Nephron (organoid): ENCODE results near the gene FOXC2.

ENCODE experiments used
- H3K27ac Mint-ChIP-seq, 3 experiments: 2 replicates each; pipeline ENCODE4 v1.8.0; 2020; ENCODE audit warnings: mixed read lengths in 3 of 3, mild to moderate bottlenecking in 2 of 3, moderate library complexity in 1 of 3
- H3K27me3 Mint-ChIP-seq: 2 replicates; pipeline ENCODE4 v1.8.0; 2021; ENCODE audit warnings: low read depth, mild to moderate bottlenecking, moderate library complexity, mixed read lengths
- H3K36me3 Mint-ChIP-seq: 2 replicates; pipeline ENCODE4 v1.8.0; 2020; ENCODE audit warnings: low read depth, mixed read lengths
- H3K4me1 Mint-ChIP-seq: 2 replicates; pipeline ENCODE4 v1.8.0; 2020; ENCODE audit warnings: mixed read lengths
- H3K4me3 Mint-ChIP-seq, 3 experiments: 2 replicates each; pipeline ENCODE4 v1.8.0; 2020; ENCODE audit warnings: mild to moderate bottlenecking in 3 of 3, mixed read lengths in 3 of 3, moderate library complexity in 2 of 3
- H3K9me3 Mint-ChIP-seq: 2 replicates; pipeline ENCODE4 v1.8.0; 2020; ENCODE audit warnings: mixed read lengths
- TF ChIP-seq, protein P1 (sequence below), 3 experiments: fragments of 200-600 bp; sonication (generic); IDR thresholded peaks; one replicate each; pipeline ENCODE4 v1.5.0; 2021; ENCODE audit warnings: antibody characterized with exemption in 3 of 3; ENCODE audit not compliant: unreplicated experiment in 3 of 3

The FOXC2 gene

DNA sequence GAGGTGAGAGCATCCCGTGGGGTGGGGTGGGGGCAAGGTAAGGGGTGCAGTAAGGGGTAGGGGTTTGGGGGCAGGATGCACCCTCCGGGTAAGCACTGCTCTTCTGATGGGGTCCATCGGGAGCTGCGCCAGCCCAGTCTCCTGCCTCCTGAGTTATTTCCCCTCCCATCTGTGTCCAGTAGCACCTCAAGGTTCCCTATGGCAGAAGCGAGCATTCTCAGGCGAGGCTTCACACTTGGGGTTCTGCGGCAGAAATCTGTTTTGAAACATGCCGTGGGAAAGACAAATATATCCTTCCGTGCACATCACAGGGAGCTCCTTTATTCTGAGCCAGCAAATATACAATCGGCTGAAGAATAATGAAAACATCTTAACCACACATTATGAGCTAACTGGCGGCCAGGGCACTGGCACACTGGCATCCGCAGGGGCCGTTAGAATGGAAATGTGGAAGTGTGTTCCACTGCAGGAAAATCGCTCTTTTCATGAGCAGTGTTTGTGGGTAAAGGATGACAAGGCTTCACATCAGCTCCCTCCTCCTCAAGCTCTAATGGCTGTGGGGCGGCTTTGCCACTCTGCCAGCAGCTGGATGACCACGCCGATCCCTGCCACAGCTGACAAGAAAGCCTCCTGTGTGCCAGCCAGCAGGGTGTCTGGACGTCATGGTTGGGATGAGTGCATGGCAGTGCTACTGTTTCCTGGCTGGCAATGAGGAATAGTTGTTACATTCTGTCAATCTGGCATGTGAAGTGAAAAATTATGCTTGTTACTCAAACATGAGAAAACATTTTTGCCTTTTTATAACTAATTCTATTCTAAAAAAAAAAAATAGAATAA is 31.6 kb upstream of the FOXC2 start:
- Mint-ChIP-seq H3K4me1 (peaks cover 4% of the 10 kb centered on the region), H3K27ac (no peak overlapping the region), H3K27me3 (peaks cover 83% of the 10 kb centered on the region), H3K9me3 (no peaks in the 10 kb centered on the region), H3K36me3 (peaks cover 12% of the 10 kb centered on the region), H3K4me3 (no peak overlapping the region)
- TF ChIP-seq, protein P1, sequence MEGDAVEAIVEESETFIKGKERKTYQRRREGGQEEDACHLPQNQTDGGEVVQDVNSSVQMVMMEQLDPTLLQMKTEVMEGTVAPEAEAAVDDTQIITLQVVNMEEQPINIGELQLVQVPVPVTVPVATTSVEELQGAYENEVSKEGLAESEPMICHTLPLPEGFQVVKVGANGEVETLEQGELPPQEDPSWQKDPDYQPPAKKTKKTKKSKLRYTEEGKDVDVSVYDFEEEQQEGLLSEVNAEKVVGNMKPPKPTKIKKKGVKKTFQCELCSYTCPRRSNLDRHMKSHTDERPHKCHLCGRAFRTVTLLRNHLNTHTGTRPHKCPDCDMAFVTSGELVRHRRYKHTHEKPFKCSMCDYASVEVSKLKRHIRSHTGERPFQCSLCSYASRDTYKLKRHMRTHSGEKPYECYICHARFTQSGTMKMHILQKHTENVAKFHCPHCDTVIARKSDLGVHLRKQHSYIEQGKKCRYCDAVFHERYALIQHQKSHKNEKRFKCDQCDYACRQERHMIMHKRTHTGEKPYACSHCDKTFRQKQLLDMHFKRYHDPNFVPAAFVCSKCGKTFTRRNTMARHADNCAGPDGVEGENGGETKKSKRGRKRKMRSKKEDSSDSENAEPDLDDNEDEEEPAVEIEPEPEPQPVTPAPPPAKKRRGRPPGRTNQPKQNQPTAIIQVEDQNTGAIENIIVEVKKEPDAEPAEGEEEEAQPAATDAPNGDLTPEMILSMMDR (IDR thresholded peaks at IDR 0.05; ENCODE audit: unreplicated experiment in 3 of 3) = no peak

DNA sequence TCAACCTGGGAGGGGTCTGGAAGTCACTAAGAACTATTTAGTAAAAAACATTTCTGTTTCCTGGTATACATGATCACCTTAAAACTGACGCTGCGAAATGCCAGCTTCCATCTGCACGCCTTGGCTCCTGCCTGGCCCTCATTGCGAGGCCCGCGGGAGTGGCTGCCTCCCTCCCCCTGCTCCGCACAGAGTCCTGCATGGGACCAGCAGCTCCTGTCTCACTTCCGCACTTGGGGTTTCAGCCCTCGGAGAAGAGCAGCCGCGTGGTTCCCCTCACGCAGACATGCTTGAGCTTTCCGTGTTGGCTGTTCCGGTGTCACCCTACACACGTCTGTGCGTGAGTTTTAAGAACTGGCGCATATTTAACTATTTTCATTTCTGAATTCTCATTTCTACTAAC is 30.0 kb upstream of the FOXC2 start:
- Mint-ChIP-seq H3K4me1 (no peaks in the 10 kb centered on the region), H3K9me3 (no peaks in the 10 kb centered on the region), H3K4me3 (no peak overlapping the region), H3K36me3 (peaks cover 12% of the 10 kb centered on the region), H3K27ac (no peak overlapping the region), H3K27me3 (peaks cover 80% of the 10 kb centered on the region)
- TF ChIP-seq, protein P1 (IDR thresholded peaks at IDR 0.05; ENCODE audit: unreplicated experiment in 3 of 3) = no peak

DNA sequence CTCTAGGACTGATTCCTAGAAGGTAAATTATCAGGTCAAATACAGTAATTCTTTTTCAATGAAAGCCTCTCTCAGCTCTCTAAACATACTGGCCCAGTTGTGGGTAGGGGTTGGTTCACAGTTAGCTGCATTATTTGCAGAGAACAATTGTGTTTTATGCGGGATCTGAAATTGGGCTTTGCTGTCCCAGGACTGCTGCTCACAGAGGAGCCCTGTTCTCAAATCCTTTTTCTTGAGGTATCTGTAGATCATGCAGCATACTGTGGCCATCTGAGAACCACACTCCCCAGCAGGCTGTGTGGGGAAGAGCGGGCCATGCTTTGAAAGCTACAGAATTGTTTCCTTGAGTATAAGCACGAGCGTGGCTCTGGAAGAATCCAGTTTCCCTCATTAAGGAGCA is 29.1 kb upstream of the FOXC2 start:
- no peak overlapping the region for H3K4me3 Mint-ChIP-seq
- H3K27ac Mint-ChIP-seq = no peak overlapping the region

DNA sequence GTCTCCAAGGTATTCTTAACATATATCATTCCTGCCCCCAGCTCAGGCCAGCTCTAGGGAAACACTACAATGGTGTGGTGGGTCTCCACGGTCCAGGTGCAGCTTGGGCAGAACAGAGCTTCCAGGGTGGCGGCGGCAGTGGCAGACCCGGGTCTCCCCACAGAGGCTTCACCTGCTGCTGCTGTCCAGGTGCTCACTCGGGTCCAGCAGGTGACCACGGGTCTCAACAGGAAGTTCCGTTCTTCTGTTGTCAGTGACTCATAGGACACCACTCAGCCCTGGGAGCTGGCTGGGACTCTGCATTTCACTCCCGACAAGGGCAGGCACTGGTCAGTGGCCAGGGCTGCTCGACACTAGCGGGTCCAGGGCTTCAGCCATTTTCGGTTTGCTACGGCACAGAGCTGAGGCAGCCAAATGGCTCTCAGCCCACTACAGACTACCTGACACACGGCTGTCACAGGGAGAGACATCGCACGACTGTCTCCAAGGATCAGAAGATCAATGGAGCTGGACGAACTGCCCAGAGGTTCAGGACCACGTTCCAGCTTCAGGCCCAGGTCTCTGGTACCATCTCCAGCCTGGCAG is 28.3 kb upstream of the FOXC2 start:
- no peaks in the 10 kb centered on the region for H3K4me1 Mint-ChIP-seq
- H3K9me3 Mint-ChIP-seq = no peaks in the 10 kb centered on the region
- no peak overlapping the region for H3K4me3 Mint-ChIP-seq
- no peak overlapping the region for H3K27ac Mint-ChIP-seq
- peaks cover 83% of the 10 kb centered on the region for H3K27me3 Mint-ChIP-seq
- TF ChIP-seq, protein P1 (IDR thresholded peaks at IDR 0.05; ENCODE audit: unreplicated experiment in 3 of 3) = no peak
- peaks cover 17% of the 10 kb centered on the region for H3K36me3 Mint-ChIP-seq

More for the DNA sequence above, 29.1 kb upstream of the FOXC2 start:
- no peaks in the 10 kb centered on the region for H3K9me3 Mint-ChIP-seq
- H3K27me3 Mint-ChIP-seq = peaks cover 81% of the 10 kb centered on the region
- H3K4me1 Mint-ChIP-seq = no peaks in the 10 kb centered on the region
- TF ChIP-seq, protein P1 (IDR thresholded peaks at IDR 0.05; ENCODE audit: unreplicated experiment in 3 of 3) = no peak
- peaks cover 13% of the 10 kb centered on the region for H3K36me3 Mint-ChIP-seq

DNA sequence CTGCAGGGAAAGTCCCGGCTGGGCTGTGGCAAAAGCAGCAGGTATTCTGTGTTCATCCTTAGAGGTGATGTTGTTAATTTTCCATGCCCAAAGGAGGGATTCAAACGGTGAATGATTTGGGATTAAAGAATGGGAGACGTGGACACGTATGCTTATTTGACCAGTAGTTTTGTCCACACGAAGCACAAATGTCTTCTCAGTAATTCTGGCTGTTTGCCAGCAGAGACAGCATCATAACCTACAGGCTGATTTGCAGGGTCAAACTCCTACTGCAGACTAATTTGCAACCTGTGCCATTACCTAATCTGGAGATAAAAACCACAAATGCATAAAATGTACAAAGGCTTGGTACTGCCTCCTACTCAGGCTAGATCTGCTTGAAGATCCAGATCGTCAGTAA is 25.7 kb upstream of the FOXC2 start:
- H3K27ac Mint-ChIP-seq = no peak overlapping the region
- peaks cover 31% of the 10 kb centered on the region for H3K36me3 Mint-ChIP-seq
- H3K4me1 Mint-ChIP-seq = no peaks in the 10 kb centered on the region
- H3K4me3 Mint-ChIP-seq = no peak overlapping the region
- H3K9me3 Mint-ChIP-seq = no peaks in the 10 kb centered on the region
- TF ChIP-seq, protein P1 (IDR thresholded peaks at IDR 0.05; ENCODE audit: unreplicated experiment in 3 of 3) = no peak
- peaks cover 79% of the 10 kb centered on the region for H3K27me3 Mint-ChIP-seq
